WTC11 (cell line): ENCODE data around the gene TSPAN32. TPM values are rescaled to one million over a fixed set of nuclear protein-coding genes. Genes with fewer than 3 reads are reported as not detected.

Experiments
- ATAC-seq: fragments of 200-7000 bp; cut with Tn5 transposase; 2 replicates; pipeline ENCODE4 v1.10.0; 2021; ENCODE audit warnings: mild to moderate bottlenecking, moderate library complexity
- CTCF ChIA-PET: fragments of 300-600 bp; sonication (Branson Sonifier 250); formaldehyde crosslinking; loops from one replicate; lab custom pipeline; 2021; ENCODE audit warnings: antibody characterized with exemption; lab: Charles Lee
- POLR2A ChIA-PET: fragments of 350-600 bp; sonication (Branson Sonifier 250); formaldehyde crosslinking; loops from one replicate; lab custom pipeline; 2021; ENCODE audit warnings: antibody characterized with exemption; lab: Charles Lee
- DNase-seq: peaks from one replicate; pipeline ENCODE4 v3.0.0; 2021; ENCODE audit warnings: low spot score
- H3K27ac Mint-ChIP-seq: 2 replicates; pipeline ENCODE4 v1.8.0; 2021; ENCODE audit warnings: mixed read lengths
- H3K27me3 Mint-ChIP-seq: 2 replicates; pipeline ENCODE4 v1.8.0; 2021; ENCODE audit warnings: low read depth, mild to moderate bottlenecking, moderate library complexity, mixed read lengths
- H3K36me3 Mint-ChIP-seq: 2 replicates; pipeline ENCODE4 v1.8.0; 2021; ENCODE audit warnings: mixed read lengths
- H3K4me1 Mint-ChIP-seq: 2 replicates; pipeline ENCODE4 v1.8.0; 2022; ENCODE audit warnings: mixed read lengths
- H3K4me3 Mint-ChIP-seq: 2 replicates; pipeline ENCODE4 v1.8.0; 2021; ENCODE audit warnings: mild to moderate bottlenecking, moderate library complexity, mixed read lengths
- H3K9me3 Mint-ChIP-seq: 2 replicates; pipeline ENCODE4 v1.8.0; 2021; ENCODE audit warnings: mixed read lengths
- ARID4B ChIP-seq: sonication (generic); formaldehyde crosslinking; IDR thresholded peaks from 2 replicates; pipeline ENCODE4 v1.8.0; 2023; ENCODE audit warnings: missing genetic modification reagents, mild to moderate bottlenecking, borderline replicate concordance
- ATF6 ChIP-seq: sonication (generic); formaldehyde crosslinking; IDR thresholded peaks from 2 replicates; pipeline ENCODE4 v1.8.1; 2023; ENCODE audit warnings: mild to moderate bottlenecking, missing genetic modification reagents
- CBFB ChIP-seq: sonication (generic); formaldehyde crosslinking; IDR thresholded peaks from 2 replicates; pipeline ENCODE4 v1.8.1; 2022; ENCODE audit warnings: mild to moderate bottlenecking, low read depth, missing genetic modification reagents
- E2F4 ChIP-seq: sonication (generic); formaldehyde crosslinking; IDR thresholded peaks from 2 replicates; pipeline ENCODE4 v1.8.1; 2022; ENCODE audit warnings: low read depth, mild to moderate bottlenecking, moderate library complexity, missing genetic modification reagents, borderline replicate concordance
- ESRRA ChIP-seq: sonication (generic); formaldehyde crosslinking; IDR thresholded peaks from 2 replicates; pipeline ENCODE4 v1.8.1; 2022; ENCODE audit warnings: mild to moderate bottlenecking, missing genetic modification reagents, borderline replicate concordance
- HMGXB4 ChIP-seq: sonication (generic); formaldehyde crosslinking; IDR thresholded peaks from 2 replicates; pipeline ENCODE4 v1.8.1; 2023; ENCODE audit warnings: mild to moderate bottlenecking, moderate library complexity, missing genetic modification reagents
- JAZF1 ChIP-seq: fragments of 250-450 bp; sonication (Bioruptor Pico); IDR thresholded peaks from 2 replicates; pipeline ENCODE4 v1.9.0; 2021; ENCODE audit warnings: moderate library complexity, mild to moderate bottlenecking, inconsistent platforms
- OVOL2 ChIP-seq: fragments of 250-450 bp; sonication (Bioruptor Pico); IDR thresholded peaks from 2 replicates; pipeline ENCODE4 v1.9.0; 2021; ENCODE audit warnings: mild to moderate bottlenecking, borderline replicate concordance
- PRDM15 ChIP-seq: sonication (generic); formaldehyde crosslinking; IDR thresholded peaks from 2 replicates; pipeline ENCODE4 v1.8.0; 2022; ENCODE audit warnings: missing genetic modification reagents
- SP1 ChIP-seq: sonication (generic); formaldehyde crosslinking; conservative IDR thresholded peaks from 2 replicates; pipeline ENCODE4 v1.8.1; 2022; ENCODE audit warnings: missing genetic modification reagents
- ZNF121 ChIP-seq: sonication (generic); formaldehyde crosslinking; IDR thresholded peaks from 2 replicates; pipeline ENCODE4 v1.8.0; 2023; ENCODE audit warnings: missing genetic modification reagents
- ZNF263 ChIP-seq: sonication (generic); formaldehyde crosslinking; IDR thresholded peaks from 2 replicates; pipeline ENCODE4 v1.8.1; 2022; ENCODE audit warnings: low read depth, mild to moderate bottlenecking, moderate library complexity, missing genetic modification reagents
- total RNA-seq: library from RNA; stranded (reverse); gene quantifications from 3 replicates; pipeline ENCODE4 v1.2.3, GENCODE V29; 2021
- TF ChIP-seq, protein P1 (sequence below): sonication (generic); formaldehyde crosslinking; conservative IDR thresholded peaks from 2 replicates; pipeline ENCODE4 v1.8.1; 2023; ENCODE audit warnings: mild to moderate bottlenecking, low read depth, missing genetic modification reagents, moderate library complexity
- TF ChIP-seq, protein P2 (sequence below): sonication (generic); formaldehyde crosslinking; IDR thresholded peaks from 2 replicates; pipeline ENCODE4 v1.8.0; 2023; ENCODE audit warnings: missing genetic modification reagents

TSPAN32 gene
- total RNA-seq, 1 experiment from 2014 or later: not detected

DNA sequence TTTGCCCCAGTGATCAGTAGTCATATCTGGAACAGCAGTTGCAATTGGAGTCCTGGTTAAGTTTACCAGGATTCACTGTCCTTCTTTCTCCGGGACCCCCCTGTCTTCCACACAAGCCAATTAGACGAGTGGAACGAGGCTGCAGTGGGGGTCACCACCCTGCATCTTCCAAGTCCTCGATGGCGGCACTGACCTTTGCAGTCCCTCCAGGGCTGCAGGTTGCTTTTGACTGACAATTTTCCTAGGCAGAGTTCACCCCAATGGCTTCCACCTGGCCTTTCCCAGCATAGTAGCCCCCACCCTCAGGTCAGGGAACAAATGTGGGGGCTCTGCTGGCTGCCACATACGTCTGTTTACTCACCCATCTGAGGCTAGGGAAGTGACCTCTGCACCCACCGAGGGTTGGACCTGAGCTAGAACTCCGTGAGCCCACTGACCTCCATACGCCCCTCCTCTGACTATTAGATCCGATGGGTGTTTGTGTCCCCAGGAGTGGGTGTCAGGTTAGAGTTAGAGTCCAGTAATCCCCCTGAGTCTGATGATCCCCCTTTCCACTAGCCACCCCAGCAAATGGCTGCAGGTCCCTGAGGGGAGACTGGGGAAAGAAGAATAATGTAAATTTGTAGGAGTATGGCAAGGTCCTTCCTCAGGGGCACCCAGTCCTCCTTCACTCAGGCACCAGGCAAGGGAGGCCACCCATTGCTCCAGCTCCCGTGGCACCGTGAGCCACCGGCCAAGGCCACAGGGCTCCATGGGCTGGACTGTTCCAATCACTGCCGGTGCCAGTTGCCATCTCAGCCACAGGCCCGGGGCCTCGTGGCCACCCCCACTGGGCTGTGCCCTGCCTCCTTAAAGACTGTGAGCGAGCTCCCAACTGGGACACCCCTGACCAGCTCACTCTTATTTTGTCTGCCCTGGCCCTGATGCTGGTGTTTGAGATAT, 5.6 kb upstream of the TSPAN32 start:
- Mint-ChIP-seq H3K9me3 (no peaks in the 10 kb centered on the region), H3K4me3 (no peak overlapping the region), H3K36me3 (no peaks in the 10 kb centered on the region)
- POLR2A ChIA-PET: no interaction called here
- DNase-seq (no peak), ATAC-seq (no peak)
- no peak for TF ChIP-seq OVOL2 (CRISPR knock-in tag)
- no peak for TF ChIP-seq CBFB (CRISPR knock-in tag)
- no peak for TF ChIP-seq ZNF121
- TF ChIP-seq ZNF263 (CRISPR knock-in tag): no peak
- TF ChIP-seq, protein P1, sequence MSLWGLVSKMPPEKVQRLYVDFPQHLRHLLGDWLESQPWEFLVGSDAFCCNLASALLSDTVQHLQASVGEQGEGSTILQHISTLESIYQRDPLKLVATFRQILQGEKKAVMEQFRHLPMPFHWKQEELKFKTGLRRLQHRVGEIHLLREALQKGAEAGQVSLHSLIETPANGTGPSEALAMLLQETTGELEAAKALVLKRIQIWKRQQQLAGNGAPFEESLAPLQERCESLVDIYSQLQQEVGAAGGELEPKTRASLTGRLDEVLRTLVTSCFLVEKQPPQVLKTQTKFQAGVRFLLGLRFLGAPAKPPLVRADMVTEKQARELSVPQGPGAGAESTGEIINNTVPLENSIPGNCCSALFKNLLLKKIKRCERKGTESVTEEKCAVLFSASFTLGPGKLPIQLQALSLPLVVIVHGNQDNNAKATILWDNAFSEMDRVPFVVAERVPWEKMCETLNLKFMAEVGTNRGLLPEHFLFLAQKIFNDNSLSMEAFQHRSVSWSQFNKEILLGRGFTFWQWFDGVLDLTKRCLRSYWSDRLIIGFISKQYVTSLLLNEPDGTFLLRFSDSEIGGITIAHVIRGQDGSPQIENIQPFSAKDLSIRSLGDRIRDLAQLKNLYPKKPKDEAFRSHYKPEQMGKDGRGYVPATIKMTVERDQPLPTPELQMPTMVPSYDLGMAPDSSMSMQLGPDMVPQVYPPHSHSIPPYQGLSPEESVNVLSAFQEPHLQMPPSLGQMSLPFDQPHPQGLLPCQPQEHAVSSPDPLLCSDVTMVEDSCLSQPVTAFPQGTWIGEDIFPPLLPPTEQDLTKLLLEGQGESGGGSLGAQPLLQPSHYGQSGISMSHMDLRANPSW: no peak
- no peak for TF ChIP-seq HMGXB4 (CRISPR knock-in tag)
- TF ChIP-seq, all 79 proteins: peak for 0
- Mint-ChIP-seq H3K4me1 (no peaks in the 10 kb centered on the region), H3K27me3 (peaks cover 14% of the 10 kb centered on the region), H3K27ac (no peak overlapping the region)
- CTCF ChIA-PET: interaction anchor here (1.2 to 5.0 kb wide), 3 partner anchors 9 to 110 kb away, joined by 3 to 58 read pairs (median 6); no protein-coding TSS in a partner anchor

DNA sequence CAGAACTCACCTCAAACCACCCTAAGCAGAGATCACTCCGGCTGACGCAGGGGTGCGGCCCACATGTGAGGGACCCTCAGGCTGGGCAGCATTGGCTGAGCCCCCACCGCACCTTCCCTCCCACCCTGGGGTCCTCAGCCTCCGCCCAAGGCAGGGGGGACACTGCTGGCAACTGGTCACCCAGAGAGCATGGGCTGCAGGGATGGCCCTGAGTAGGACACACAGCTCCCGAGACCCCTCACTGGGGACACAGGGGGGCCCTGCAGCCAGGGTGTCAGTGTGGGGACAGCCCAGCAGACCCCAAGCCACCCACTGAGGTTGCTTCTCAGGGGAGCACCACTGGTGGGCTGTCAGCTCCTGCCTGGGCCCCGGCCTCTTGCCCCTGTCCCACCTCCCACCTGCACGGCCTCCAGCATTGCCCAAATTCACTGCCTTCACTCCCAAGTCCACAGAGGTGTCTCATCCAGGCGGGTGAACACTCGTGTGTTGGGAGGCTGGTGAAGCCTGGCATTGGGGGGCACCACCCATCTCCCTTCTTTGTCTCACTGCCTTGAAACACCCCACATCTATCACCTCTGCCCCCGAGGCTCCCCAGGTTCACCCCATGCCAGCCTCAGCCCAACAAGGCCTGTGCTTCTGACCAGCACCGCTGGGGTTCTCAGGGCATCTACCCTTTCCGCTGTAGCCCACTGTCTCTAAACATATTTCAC, 4.7 kb upstream of the TSPAN32 start:
- ATAC-seq: no peak
- no peaks in the 10 kb centered on the region for H3K36me3 Mint-ChIP-seq
- no peak for DNase-seq
- H3K27me3 Mint-ChIP-seq: peaks cover 14% of the 10 kb centered on the region
- ChIA-PET CTCF (interaction anchor here (0.6 to 11.0 kb wide), 7 partner anchors 8 to 141 kb away, joined by 3 to 398 read pairs (median 6); no protein-coding TSS in a partner anchor), POLR2A (no interaction called here)
- no peaks in the 10 kb centered on the region for H3K9me3 Mint-ChIP-seq
- no peaks in the 10 kb centered on the region for H3K4me1 Mint-ChIP-seq
- H3K4me3 Mint-ChIP-seq: no peak overlapping the region
- H3K27ac Mint-ChIP-seq: no peak overlapping the region
- TF ChIP-seq E2F4 (CRISPR knock-in tag) (no peak), ESRRA (CRISPR knock-in tag) (no peak), JAZF1 (CRISPR knock-in tag) (no peak), PRDM15 (no peak), ARID4B (CRISPR knock-in tag) (no peak), ATF6 (CRISPR knock-in tag) (no peak), SP1 (CRISPR knock-in tag) (no peak)
- TF ChIP-seq, protein P2, sequence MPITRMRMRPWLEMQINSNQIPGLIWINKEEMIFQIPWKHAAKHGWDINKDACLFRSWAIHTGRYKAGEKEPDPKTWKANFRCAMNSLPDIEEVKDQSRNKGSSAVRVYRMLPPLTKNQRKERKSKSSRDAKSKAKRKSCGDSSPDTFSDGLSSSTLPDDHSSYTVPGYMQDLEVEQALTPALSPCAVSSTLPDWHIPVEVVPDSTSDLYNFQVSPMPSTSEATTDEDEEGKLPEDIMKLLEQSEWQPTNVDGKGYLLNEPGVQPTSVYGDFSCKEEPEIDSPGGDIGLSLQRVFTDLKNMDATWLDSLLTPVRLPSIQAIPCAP: no peak
